T-cell (primary cell): ENCODE results near the gene DYNC1I1. TPM values are rescaled to one million over a fixed set of nuclear protein-coding genes. Genes with fewer than 3 reads are reported as not detected.

Experiments used
- ATAC-seq, 4 experiments: fragments of 200-7000 bp in 3 of 4; fragments of 150-1000 bp in 1 of 4; cut with Tn5 transposase; replicated peaks in 1 of 4; 1 replicate in 3 of 4; 2 replicates in 1 of 4; pipeline ENCODE4 v1.10.0; 2021; ENCODE audit warnings: moderate library complexity in 3 of 4, mild to moderate bottlenecking in 2 of 4, moderate number of reproducible peaks in 1 of 4
- CTCF ChIA-PET, 2 donors: fragments of 300-600 bp; sonication (Branson Sonifier 250); formaldehyde crosslinking; loops; one replicate each; lab custom pipeline; 2022; ENCODE audit warnings: antibody characterized with exemption in 2 of 2; lab: Charles Lee
- POLR2A ChIA-PET, 2 donors: fragments of 300-600 bp; sonication (Branson Sonifier 250); formaldehyde crosslinking; loops; one replicate each; lab custom pipeline; 2022; ENCODE audit warnings: antibody characterized with exemption in 2 of 2; lab: Charles Lee
- DNase-seq, 35 experiments: peaks; one replicate each; pipeline versions ENCODE4 v3.0.0 to v3.0.0-alpha.2; 2013 to 2023
- H3K27ac ChIP-seq: one replicate; pipeline ENCODE4 v1.5.1; 2013; ENCODE audit warnings: low read length
- H3K27me3 ChIP-seq, 2 experiments: replicated peaks in 1 of 2; 1 replicate in 1 of 2; 2 replicates in 1 of 2; pipeline versions ENCODE4 v1.6.1 to v1.7.0; 2013; ENCODE audit warnings: low read length in 1 of 2, mixed read lengths in 1 of 2; ENCODE audit not compliant: control insufficient read depth in 2 of 2, insufficient read depth in 2 of 2; ENCODE audit errors: extremely low read depth in 1 of 2
- H3K36me3 ChIP-seq, 2 donors: 1 replicate in 1 of 2; 2 replicates in 1 of 2; pipeline versions ENCODE4 v1.6.1 to v1.7.0; 2013; ENCODE audit warnings: low read length in 1 of 2; ENCODE audit not compliant: control insufficient read depth in 2 of 2, insufficient read depth in 1 of 2; ENCODE audit errors: extremely low read depth in 1 of 2
- H3K4me1 ChIP-seq, 2 experiments: 1 replicate in 1 of 2; 2 replicates in 1 of 2; pipeline versions ENCODE4 v1.6.1 to v1.7.0; 2013; ENCODE audit warnings: low read length in 2 of 2, mixed read lengths in 1 of 2; ENCODE audit not compliant: insufficient read depth in 2 of 2, control insufficient read depth in 1 of 2; ENCODE audit errors: extremely low read depth in 1 of 2
- H3K4me3 ChIP-seq, 2 donors: 1 replicate in 1 of 2; 2 replicates in 1 of 2; pipeline versions ENCODE4 v1.5.1 to v1.7.0; 2013; ENCODE audit warnings: mild to moderate bottlenecking in 2 of 2, low read length in 1 of 2, moderate library complexity in 1 of 2; ENCODE audit not compliant: control insufficient read depth in 1 of 2; ENCODE audit errors: extremely low read depth in 1 of 2
- H3K9me3 ChIP-seq: 2 replicates; pipeline ENCODE4 v1.7.0; 2013
- H3K27ac Mint-ChIP-seq, 2 donors: one replicate each; pipeline ENCODE4 v1.8.0; 2020 to 2021; ENCODE audit warnings: mild to moderate bottlenecking in 2 of 2, mixed read lengths in 2 of 2
- H3K27me3 Mint-ChIP-seq, 2 donors: one replicate each; pipeline ENCODE4 v1.8.0; 2021 to 2022; ENCODE audit warnings: mixed read lengths in 2 of 2
- H3K36me3 Mint-ChIP-seq: one replicate; pipeline ENCODE4 v1.8.0; 2021; ENCODE audit warnings: mixed read lengths
- H3K4me1 Mint-ChIP-seq, 3 donors: one replicate each; pipeline ENCODE4 v1.8.0; 2020 to 2022; ENCODE audit warnings: mixed read lengths in 3 of 3, mild to moderate bottlenecking in 1 of 3
- H3K4me3 Mint-ChIP-seq, 3 donors: one replicate each; pipeline ENCODE4 v1.8.0; 2020 to 2022; ENCODE audit warnings: mild to moderate bottlenecking in 3 of 3, mixed read lengths in 3 of 3, moderate library complexity in 3 of 3
- H3K9me3 Mint-ChIP-seq, 3 donors: one replicate each; pipeline ENCODE4 v1.8.0; 2020 to 2022; ENCODE audit warnings: mixed read lengths in 3 of 3
- WGBS: methylation state at CpG from one replicate; pipeline ENCODE4 v1.1.5; 2013; ENCODE audit warnings: missing lambda C conversion rate; ENCODE audit not compliant: insufficient coverage; 5-methylcytosine and 5-hydroxymethylcytosine counted together
- total RNA-seq, 35 experiments: library from RNA in 6 of 35; stranded (reverse) in 6 of 35; fragments of 120-200 nt in 1 of 35; gene quantifications; one replicate each; pipeline versions ENCODE4 v1.2.1 to v1.2.4 and lab custom pipeline; 2013 to 2026

The DYNC1I1 gene
- under 1 TPM in 1 of 5 donors, not detected in 4; 0.16 TPM for total RNA-seq
- 0.07 TPM for total RNA-seq (2013)
- total RNA-seq (lab: John Stamatoyannopoulos, UW): 0 to 0.31 (median 0) reads per million in 29 experiments

- H3K9me3 ChIP-seq: no peaks in the 10 kb centered on the region
- POLR2A ChIA-PET: interaction anchor here in 1 of 2 donors (0.5 kb wide), 1 partner anchor 27 kb away, joined by 3 read pairs; no protein-coding TSS in a partner anchor
- peaks cover 7 to 22% of the 10 kb centered on the region in 2 experiments for H3K27me3 ChIP-seq
- peak within 1 kb of the TSS; percentile 10 to 76 (median 26) for H3K4me3 Mint-ChIP-seq
- peak within 1 kb of the TSS in 1 of 2 donors; percentile 54 for H3K4me3 ChIP-seq
- CTCF ChIA-PET: no interaction called here
- peaks cover 0 to 4% (median 0%) of the 10 kb centered on the region in 3 donors for H3K9me3 Mint-ChIP-seq
- H3K36me3 ChIP-seq: no peaks in the 10 kb centered on the region
- H3K4me1 ChIP-seq: peaks cover 0 to 4% of the 10 kb centered on the region in 2 experiments
- no peak within 1 kb of the TSS for H3K27ac ChIP-seq
- H3K27ac Mint-ChIP-seq: no peak within 1 kb of the TSS
- peaks cover 3 to 5% (median 4%) of the 10 kb centered on the region in 3 donors for H3K4me1 Mint-ChIP-seq
- under 1% methylated on average over 46 of the region's 49 CpGs for WGBS
- H3K27me3 Mint-ChIP-seq: peaks cover 19 to 35% of the 10 kb centered on the region in 2 donors
- ATAC-seq (peak in 3 of 4 experiments; percentile 53 to 62 (median 56)), DNase-seq (peak in 8 of 35 experiments; percentile 1 to 9 (median 3))
- no peaks in the 10 kb centered on the region for H3K36me3 Mint-ChIP-seq
Observed at GRCh38 chr7:95772298-95772770, at the start of gene DYNC1I1. DYNC1I1 (plus strand) TSS chr7:95772554; CDS start chr7:95804730, 32,176 bp downstream.

- no peaks in the 10 kb centered on the region for H3K4me1 Mint-ChIP-seq
- Histone ChIP-seq H3K27me3 (peaks cover 0 to 2% of the 10 kb centered on the region in 2 experiments), H3K36me3 (no peaks in the 10 kb centered on the region), H3K27ac (no peak overlapping the region), H3K4me1 (no peaks in the 10 kb centered on the region), H3K4me3 (no peak overlapping the region), H3K9me3 (no peaks in the 10 kb centered on the region)
- DNase-seq (peak in 1 of 35 experiments; percentile 1), ATAC-seq (no peak)
- WGBS: no CpG with 5 or more reads among the region's 2 CpGs
- no peak overlapping the region for H3K4me3 Mint-ChIP-seq
- CTCF ChIA-PET: no interaction called here
- H3K27ac Mint-ChIP-seq: no peak overlapping the region
- H3K27me3 Mint-ChIP-seq: peaks cover 4 to 6% of the 10 kb centered on the region in 2 donors
- H3K9me3 Mint-ChIP-seq: peaks cover 0 to 4% (median 0%) of the 10 kb centered on the region in 3 donors
- POLR2A ChIA-PET: no interaction called here
- no peaks in the 10 kb centered on the region for H3K36me3 Mint-ChIP-seq
Observed at GRCh38 chr7:95723583-95724180, 48.7 kb upstream of the DYNC1I1 start.

- Histone ChIP-seq H3K4me3 (no peak overlapping the region), H3K4me1 (no peaks in the 10 kb centered on the region), H3K36me3 (no peaks in the 10 kb centered on the region), H3K27ac (no peak overlapping the region), H3K9me3 (no peaks in the 10 kb centered on the region), H3K27me3 (peaks cover 0 to 2% of the 10 kb centered on the region in 2 experiments)
- peaks cover 0 to 4% (median 0%) of the 10 kb centered on the region in 3 donors for H3K9me3 Mint-ChIP-seq
- no peaks in the 10 kb centered on the region for H3K4me1 Mint-ChIP-seq
- no peak overlapping the region for H3K27ac Mint-ChIP-seq
- H3K36me3 Mint-ChIP-seq: no peaks in the 10 kb centered on the region
- DNase-seq: no peak
- peaks cover 4 to 6% of the 10 kb centered on the region in 2 donors for H3K27me3 Mint-ChIP-seq
- ChIA-PET POLR2A (no interaction called here), CTCF (no interaction called here)
- H3K4me3 Mint-ChIP-seq: no peak overlapping the region
- 86% methylated on average over 1 of the region's 1 CpG for WGBS
- ATAC-seq: no peak
Observed at GRCh38 chr7:95725205-95725604, 47.1 kb upstream of the DYNC1I1 start.

- ChIA-PET POLR2A (no interaction called here), CTCF (interaction anchor here in 1 of 2 donors (0.6 kb wide), 1 partner anchor 859 kb away, joined by 3 read pairs; no protein-coding TSS in a partner anchor)
- DNase-seq: no peak
- Mint-ChIP-seq H3K27ac (no peak overlapping the region), H3K4me3 (no peak overlapping the region), H3K36me3 (no peaks in the 10 kb centered on the region), H3K27me3 (peaks cover 0 to 4% of the 10 kb centered on the region in 2 donors), H3K9me3 (peaks cover 0 to 4% (median 0%) of the 10 kb centered on the region in 3 donors), H3K4me1 (no peaks in the 10 kb centered on the region)
- no peak overlapping the region for H3K27ac ChIP-seq
- WGBS: no CpG with 5 or more reads among the region's 4 CpGs
- H3K27me3 ChIP-seq: no peaks in the 10 kb centered on the region
- no peak overlapping the region for H3K4me3 ChIP-seq
- no peaks in the 10 kb centered on the region for H3K36me3 ChIP-seq
- no peak for ATAC-seq
- H3K4me1 ChIP-seq: no peaks in the 10 kb centered on the region
- no peaks in the 10 kb centered on the region for H3K9me3 ChIP-seq
Observed at GRCh38 chr7:95730493-95731280, 41.7 kb upstream of the DYNC1I1 start.

GRCh38 chr7:95736635-95737034, 35.7 kb upstream of the DYNC1I1 start:
- no peaks in the 10 kb centered on the region for H3K9me3 ChIP-seq
- no peaks in the 10 kb centered on the region for H3K4me1 Mint-ChIP-seq
- ATAC-seq: no peak
- no peak overlapping the region for H3K4me3 Mint-ChIP-seq
- H3K27me3 Mint-ChIP-seq: peaks cover 0 to 12% of the 10 kb centered on the region in 2 donors
- peaks cover 0 to 2% of the 10 kb centered on the region in 2 experiments for H3K27me3 ChIP-seq
- H3K9me3 Mint-ChIP-seq: no peaks in the 10 kb centered on the region
- no peak overlapping the region for H3K27ac ChIP-seq
- no peaks in the 10 kb centered on the region for H3K36me3 ChIP-seq
- ChIA-PET POLR2A (no interaction called here), CTCF (no interaction called here)
- no peak for DNase-seq
- H3K4me3 ChIP-seq: no peak overlapping the region
- H3K4me1 ChIP-seq: no peaks in the 10 kb centered on the region
- no peaks in the 10 kb centered on the region for H3K36me3 Mint-ChIP-seq
- no peak overlapping the region for H3K27ac Mint-ChIP-seq
- 42% methylated on average over 2 of the region's 3 CpGs for WGBS

DNA sequence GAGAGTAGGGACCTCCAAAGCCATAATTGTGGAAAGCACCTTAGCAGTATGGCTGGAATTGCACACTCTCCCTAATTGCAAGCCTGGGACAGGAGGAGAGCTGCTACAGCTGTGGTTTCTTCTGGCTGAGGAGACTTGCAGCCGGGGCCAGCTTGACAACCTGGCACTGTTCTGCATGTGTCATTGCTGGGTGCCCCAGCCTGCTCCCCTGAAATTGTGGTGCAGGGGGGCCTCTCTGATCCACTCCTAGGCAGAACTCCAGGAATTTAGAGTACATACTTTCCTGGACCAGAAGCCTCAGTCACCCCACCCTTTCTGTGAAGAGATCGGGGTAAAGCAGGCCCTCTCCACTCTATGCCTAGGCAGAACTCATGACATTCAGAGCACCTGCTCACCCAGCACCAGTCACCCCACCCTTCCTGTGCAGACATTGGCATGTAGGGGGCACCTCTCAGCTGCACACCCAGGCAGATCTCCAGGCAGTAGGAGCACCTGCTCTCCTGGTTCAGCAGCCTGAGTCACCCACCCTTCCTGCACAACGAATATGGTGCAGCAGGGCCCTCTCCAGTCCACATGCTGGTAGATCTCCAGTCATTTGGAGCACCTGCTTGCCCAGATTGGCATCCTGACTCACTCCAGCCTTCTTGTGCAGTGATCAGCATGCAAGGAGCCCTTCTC, 34.4 kb upstream of the DYNC1I1 start:
- POLR2A ChIA-PET: no interaction called here

More for the DNA sequence above, 34.4 kb upstream of the DYNC1I1 start:
- Histone ChIP-seq H3K4me1 (no peaks in the 10 kb centered on the region), H3K9me3 (no peaks in the 10 kb centered on the region), H3K27ac (no peak overlapping the region), H3K27me3 (peaks cover 0 to 2% of the 10 kb centered on the region in 2 experiments), H3K4me3 (no peak overlapping the region), H3K36me3 (no peaks in the 10 kb centered on the region)
- Mint-ChIP-seq H3K4me1 (no peaks in the 10 kb centered on the region), H3K9me3 (no peaks in the 10 kb centered on the region), H3K27ac (no peak overlapping the region), H3K36me3 (no peaks in the 10 kb centered on the region), H3K4me3 (no peak overlapping the region), H3K27me3 (peaks cover 0 to 8% of the 10 kb centered on the region in 2 donors)
- CTCF ChIA-PET: no interaction called here
- WGBS: 71% methylated on average over 2 of the region's 3 CpGs
- DNase-seq (no peak), ATAC-seq (no peak)
